ENCODE results near the gene CDK6.

The CDK6 gene

DNA sequence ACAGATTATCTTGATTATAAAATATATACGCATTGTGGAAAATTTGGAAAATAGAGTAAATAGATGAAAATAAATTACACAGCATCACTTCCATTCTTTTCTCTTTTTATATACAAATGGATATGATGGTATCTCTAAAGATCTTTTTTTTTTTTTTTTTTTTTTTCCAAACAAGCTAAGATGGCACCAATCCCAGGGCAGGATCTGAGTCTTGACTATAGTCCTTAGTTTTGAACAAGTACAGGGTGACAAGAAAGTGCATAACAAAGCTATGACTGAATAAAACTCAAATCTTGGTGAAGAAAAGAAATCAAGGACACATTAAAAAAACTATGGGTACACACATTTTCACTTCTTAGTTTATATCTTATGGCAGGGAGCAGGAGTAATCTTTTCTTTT is 203.6 kb downstream of the CDK6 start:
- Histone ChIP-seq H3K4me1 (ENCODE audit: control insufficient read depth, insufficient read depth, low read length) (peaks cover 21% of the 10 kb centered on the region), H3K9ac (ENCODE audit: low read length) (no peak overlapping the region), H3K36me3 (ENCODE audit: control insufficient read depth, insufficient read depth, low read length) (no peaks in the 10 kb centered on the region), H3K4me3 (ENCODE audit: low read depth, low read length) (no peak overlapping the region), H3K27me3 (ENCODE audit: control insufficient read depth, insufficient read depth, low read length) (no peaks in the 10 kb centered on the region), H3K27ac (ENCODE audit: low read depth, low read length) (no peak overlapping the region), H3K9me3 (ENCODE audit: control insufficient read depth, insufficient read depth, low read depth, low read length) (no peaks in the 10 kb centered on the region)

- Histone ChIP-seq H3K27ac (ENCODE audit: low read depth, low read length) (no peak overlapping the region), H3K27me3 (ENCODE audit: control insufficient read depth, insufficient read depth, low read length) (no peaks in the 10 kb centered on the region), H3K4me3 (ENCODE audit: low read depth, low read length) (no peak overlapping the region), H3K9me3 (ENCODE audit: control insufficient read depth, insufficient read depth, low read depth, low read length) (no peaks in the 10 kb centered on the region), H3K4me1 (ENCODE audit: control insufficient read depth, insufficient read depth, low read length) (peaks cover 21% of the 10 kb centered on the region), H3K9ac (ENCODE audit: low read length) (no peak overlapping the region), H3K36me3 (ENCODE audit: control insufficient read depth, insufficient read depth, low read length) (no peaks in the 10 kb centered on the region)
Observed at GRCh38 chr7:92631850-92632487, 204.4 kb downstream of the CDK6 start.

DNA sequence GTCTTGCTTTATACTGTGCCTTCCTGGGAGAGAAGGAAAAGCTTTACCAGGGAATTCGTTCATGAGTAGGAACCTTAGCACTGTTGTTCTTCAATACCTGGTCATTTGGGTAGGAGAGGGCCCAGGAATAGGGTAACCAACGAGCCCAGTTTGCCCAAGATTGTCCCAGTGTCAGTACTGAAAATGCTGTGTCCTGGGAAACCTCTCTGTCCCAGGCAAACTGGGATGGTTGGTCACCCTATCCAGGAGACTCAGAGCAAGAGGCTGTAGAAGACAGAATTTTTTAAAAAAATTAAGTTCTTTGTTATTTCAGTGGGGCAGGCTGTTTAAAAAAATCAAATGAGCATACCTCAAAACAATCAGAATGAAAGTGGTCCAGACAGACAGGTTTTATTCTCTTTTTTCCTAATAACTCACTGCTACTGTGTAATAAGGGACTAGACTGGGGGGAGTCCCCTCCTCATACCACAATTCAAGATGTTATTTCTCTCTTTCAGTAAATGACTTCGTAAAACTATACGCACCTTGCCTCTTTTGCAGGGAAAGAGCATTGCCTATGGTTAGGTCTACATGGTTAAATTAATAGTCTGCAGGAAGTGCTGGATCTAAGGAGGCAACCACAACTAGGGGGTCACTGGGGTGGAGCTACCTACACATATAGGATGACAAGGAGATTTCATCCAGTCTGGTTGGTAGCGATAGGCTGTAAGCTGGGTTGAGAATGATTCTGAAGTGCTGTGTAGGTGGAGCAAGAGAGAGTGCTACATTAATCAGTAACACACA is 205.1 kb downstream of the CDK6 start:
- Histone ChIP-seq H3K36me3 (ENCODE audit: control insufficient read depth, insufficient read depth, low read length) (no peaks in the 10 kb centered on the region), H3K9ac (ENCODE audit: low read length) (no peak overlapping the region), H3K27me3 (ENCODE audit: control insufficient read depth, insufficient read depth, low read length) (no peaks in the 10 kb centered on the region), H3K4me1 (ENCODE audit: control insufficient read depth, insufficient read depth, low read length) (peaks cover 21% of the 10 kb centered on the region), H3K9me3 (ENCODE audit: control insufficient read depth, insufficient read depth, low read depth, low read length) (no peaks in the 10 kb centered on the region), H3K4me3 (ENCODE audit: low read depth, low read length) (no peak overlapping the region), H3K27ac (ENCODE audit: low read depth, low read length) (no peak overlapping the region)

GRCh38 chr7:92629779-92630178 is 206.6 kb downstream of the CDK6 start:
- H3K4me1 ChIP-seq (ENCODE audit: control insufficient read depth, insufficient read depth, low read length): peaks cover 12% of the 10 kb centered on the region

DNA sequence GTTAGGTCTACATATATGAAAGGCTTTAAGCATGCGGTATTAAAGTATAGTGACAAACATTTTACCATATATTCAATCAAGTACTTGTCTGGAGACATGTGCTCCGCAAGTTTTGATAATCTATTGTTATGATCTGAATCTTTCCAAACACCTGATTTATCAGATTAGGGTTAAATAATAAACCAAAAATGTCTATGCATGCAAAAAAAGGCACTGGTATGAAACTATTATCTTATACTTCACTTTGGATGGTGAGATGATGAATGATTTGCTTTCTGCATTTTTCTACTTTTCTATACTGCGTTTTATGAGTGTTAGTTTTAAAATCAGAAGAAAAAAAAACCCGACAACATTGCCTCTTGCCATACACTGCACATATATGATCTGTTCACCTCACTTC is 208.4 kb downstream of the CDK6 start:
- no peak overlapping the region for H3K9ac ChIP-seq (ENCODE audit: low read length)
- H3K27me3 ChIP-seq (ENCODE audit: control insufficient read depth, insufficient read depth, low read length): no peaks in the 10 kb centered on the region
- H3K9me3 ChIP-seq (ENCODE audit: control insufficient read depth, insufficient read depth, low read depth, low read length): no peaks in the 10 kb centered on the region
- no peaks in the 10 kb centered on the region for H3K36me3 ChIP-seq (ENCODE audit: control insufficient read depth, insufficient read depth, low read length)
- H3K4me1 ChIP-seq (ENCODE audit: control insufficient read depth, insufficient read depth, low read length): peaks cover under 1% of the 10 kb centered on the region; the same call in 1 of the 2 replicates
- H3K27ac ChIP-seq (ENCODE audit: low read depth, low read length): no peak overlapping the region
- H3K4me3 ChIP-seq (ENCODE audit: low read depth, low read length): no peak overlapping the region

More at GRCh38 chr7:92629779-92630178, 206.6 kb downstream of the CDK6 start:
- Histone ChIP-seq H3K27ac (ENCODE audit: low read depth, low read length) (no peak overlapping the region), H3K9me3 (ENCODE audit: control insufficient read depth, insufficient read depth, low read depth, low read length) (no peaks in the 10 kb centered on the region), H3K36me3 (ENCODE audit: control insufficient read depth, insufficient read depth, low read length) (no peaks in the 10 kb centered on the region), H3K4me3 (ENCODE audit: low read depth, low read length) (no peak overlapping the region), H3K9ac (ENCODE audit: low read length) (no peak overlapping the region), H3K27me3 (ENCODE audit: control insufficient read depth, insufficient read depth, low read length) (no peaks in the 10 kb centered on the region)

- H3K9me3 ChIP-seq (ENCODE audit: control insufficient read depth, insufficient read depth, low read depth, low read length): no peaks in the 10 kb centered on the region
- no peak overlapping the region for H3K27ac ChIP-seq (ENCODE audit: low read depth, low read length)
- no peaks in the 10 kb centered on the region for H3K4me1 ChIP-seq (ENCODE audit: control insufficient read depth, insufficient read depth, low read length)
- no peak overlapping the region for H3K9ac ChIP-seq (ENCODE audit: low read length)
- H3K4me3 ChIP-seq (ENCODE audit: low read depth, low read length): no peak overlapping the region
- H3K36me3 ChIP-seq (ENCODE audit: control insufficient read depth, insufficient read depth, low read length): no peaks in the 10 kb centered on the region
- H3K27me3 ChIP-seq (ENCODE audit: control insufficient read depth, insufficient read depth, low read length): no peaks in the 10 kb centered on the region
Observed at GRCh38 chr7:92626281-92626809, 210.0 kb downstream of the CDK6 start.

GRCh38 chr7:92625617-92626016 is 210.8 kb downstream of the CDK6 start:
- Histone ChIP-seq H3K36me3 (ENCODE audit: control insufficient read depth, insufficient read depth, low read length) (no peaks in the 10 kb centered on the region), H3K4me1 (ENCODE audit: control insufficient read depth, insufficient read depth, low read length) (0 out of 2 replicates have a peak, but pooled peaks cover 2% of the 10 kb centered on the region), H3K4me3 (ENCODE audit: low read depth, low read length) (no peak overlapping the region), H3K9me3 (ENCODE audit: control insufficient read depth, insufficient read depth, low read depth, low read length) (no peaks in the 10 kb centered on the region), H3K27ac (ENCODE audit: low read depth, low read length) (no peak overlapping the region), H3K9ac (ENCODE audit: low read length) (no peak overlapping the region), H3K27me3 (ENCODE audit: control insufficient read depth, insufficient read depth, low read length) (no peaks in the 10 kb centered on the region)

- Histone ChIP-seq H3K36me3 (ENCODE audit: control insufficient read depth, insufficient read depth, low read length) (no peaks in the 10 kb centered on the region), H3K9me3 (ENCODE audit: control insufficient read depth, insufficient read depth, low read depth, low read length) (no peaks in the 10 kb centered on the region), H3K9ac (ENCODE audit: low read length) (no peak overlapping the region), H3K4me1 (ENCODE audit: control insufficient read depth, insufficient read depth, low read length) (0 out of 2 replicates have a peak, but pooled peaks cover 2% of the 10 kb centered on the region), H3K27ac (ENCODE audit: low read depth, low read length) (no peak overlapping the region), H3K4me3 (ENCODE audit: low read depth, low read length) (no peak overlapping the region), H3K27me3 (ENCODE audit: control insufficient read depth, insufficient read depth, low read length) (no peaks in the 10 kb centered on the region)
Observed at GRCh38 chr7:92624298-92624996, 211.9 kb downstream of the CDK6 start.

DNA sequence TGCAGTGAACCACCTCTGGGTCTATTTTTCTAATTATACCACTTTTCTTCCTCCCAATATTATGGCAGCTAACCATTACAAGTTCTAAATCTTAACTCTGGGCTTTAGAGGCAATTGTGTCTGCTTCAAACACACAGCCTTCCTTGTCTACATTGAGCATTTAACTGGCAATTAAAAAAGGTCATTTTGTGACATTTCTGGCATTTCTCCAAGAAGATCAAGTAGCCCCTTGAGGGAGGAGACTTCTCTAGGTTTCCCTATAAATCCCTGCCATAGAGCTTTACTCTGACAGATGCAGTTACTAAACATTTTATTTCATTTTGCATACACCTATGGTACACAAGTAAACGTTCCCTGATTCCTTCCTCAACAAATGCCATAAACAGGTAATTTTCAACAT is 212.8 kb downstream of the CDK6 start:
- Histone ChIP-seq H3K27me3 (ENCODE audit: control insufficient read depth, insufficient read depth, low read length) (no peaks in the 10 kb centered on the region), H3K9me3 (ENCODE audit: control insufficient read depth, insufficient read depth, low read depth, low read length) (no peaks in the 10 kb centered on the region), H3K4me3 (ENCODE audit: low read depth, low read length) (no peak overlapping the region), H3K9ac (ENCODE audit: low read length) (no peak overlapping the region), H3K36me3 (ENCODE audit: control insufficient read depth, insufficient read depth, low read length) (no peaks in the 10 kb centered on the region), H3K27ac (ENCODE audit: low read depth, low read length) (no peak overlapping the region), H3K4me1 (ENCODE audit: control insufficient read depth, insufficient read depth, low read length) (0 out of 2 replicates have a peak, but pooled peaks cover 2% of the 10 kb centered on the region)

DNA sequence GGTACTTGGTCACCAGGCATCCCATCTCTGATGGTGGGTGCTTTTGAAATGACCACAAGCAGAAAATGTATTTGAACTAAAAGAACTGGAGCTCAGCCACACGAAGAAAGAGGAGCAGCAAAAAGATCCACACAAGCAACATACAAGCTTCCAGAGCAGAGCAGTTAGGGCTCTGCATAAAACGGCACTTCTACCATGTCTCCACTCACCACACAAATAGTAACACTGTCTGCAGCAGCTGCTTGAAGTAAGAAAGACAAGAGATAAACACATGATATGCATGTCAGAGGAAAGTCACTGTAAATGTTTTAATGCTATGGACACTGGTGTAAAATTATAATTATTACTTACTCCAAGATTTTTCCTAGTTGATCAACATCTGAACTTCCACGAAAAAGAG is 213.7 kb downstream of the CDK6 start:
- H3K9ac ChIP-seq (ENCODE audit: low read length): no peak overlapping the region

More for the DNA sequence above, 213.7 kb downstream of the CDK6 start:
- Histone ChIP-seq H3K4me1 (ENCODE audit: control insufficient read depth, insufficient read depth, low read length) (0 out of 2 replicates have a peak, but pooled peaks cover 2% of the 10 kb centered on the region), H3K9me3 (ENCODE audit: control insufficient read depth, insufficient read depth, low read depth, low read length) (no peaks in the 10 kb centered on the region), H3K27me3 (ENCODE audit: control insufficient read depth, insufficient read depth, low read length) (no peaks in the 10 kb centered on the region), H3K4me3 (ENCODE audit: low read depth, low read length) (no peak overlapping the region), H3K36me3 (ENCODE audit: control insufficient read depth, insufficient read depth, low read length) (peaks cover 5% of the 10 kb centered on the region; the same call in 1 of the 2 replicates), H3K27ac (ENCODE audit: low read depth, low read length) (no peak overlapping the region)

Data from HUES6 (cell line).